HG03432 (cell line): ENCODE data around the gene UQCRHL.

Experiments
- ATAC-seq: cut with Tn5 transposase; IDR thresholded peaks from one replicate; pipeline ENCODE4 v1.9.1; 2021; ENCODE audit warnings: mild to moderate bottlenecking, moderate library complexity; ENCODE audit not compliant: unreplicated experiment

UQCRHL gene

DNA sequence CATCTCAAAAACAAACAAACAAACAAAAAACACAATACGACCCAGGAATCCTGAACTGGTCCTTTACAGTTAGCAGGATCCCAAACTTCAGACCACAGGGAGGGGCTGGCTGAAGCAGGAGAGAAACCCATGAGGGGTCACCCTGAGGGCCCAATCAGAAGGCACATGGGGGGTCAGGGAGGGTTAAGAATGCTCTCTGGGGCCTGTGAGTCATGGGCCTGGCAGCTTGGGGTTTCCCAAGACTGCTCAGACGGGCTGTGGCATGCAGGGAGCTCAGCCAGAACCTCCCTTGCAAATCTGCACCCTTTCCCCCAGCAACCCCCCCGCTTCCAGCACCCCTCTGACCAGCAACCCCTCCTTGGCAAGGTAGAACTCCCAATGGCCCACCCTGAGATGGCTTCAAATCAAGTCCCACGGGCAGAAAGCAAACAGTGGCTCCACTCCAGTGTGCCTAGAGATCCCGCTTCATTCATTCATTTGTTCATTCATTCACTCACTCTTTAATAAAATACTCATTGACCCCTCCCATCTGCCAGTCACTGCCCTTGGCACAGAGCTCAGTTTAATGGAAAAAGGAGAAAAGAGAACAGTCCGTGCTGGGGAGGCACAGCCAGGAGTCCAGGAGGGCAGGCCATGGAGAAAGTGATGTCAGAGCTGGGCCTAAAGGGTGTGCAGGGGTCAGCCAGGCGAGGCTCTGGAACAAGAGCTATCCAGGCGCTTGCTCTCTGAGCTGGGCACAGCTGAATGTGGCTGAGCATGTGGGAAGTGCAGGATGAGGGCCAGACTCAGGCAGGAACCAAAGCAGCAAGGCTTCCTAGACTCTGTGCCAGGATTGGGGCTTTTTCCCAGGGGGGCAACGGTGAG, 8.2 kb downstream of the UQCRHL start:
- ATAC-seq: no peak

DNA sequence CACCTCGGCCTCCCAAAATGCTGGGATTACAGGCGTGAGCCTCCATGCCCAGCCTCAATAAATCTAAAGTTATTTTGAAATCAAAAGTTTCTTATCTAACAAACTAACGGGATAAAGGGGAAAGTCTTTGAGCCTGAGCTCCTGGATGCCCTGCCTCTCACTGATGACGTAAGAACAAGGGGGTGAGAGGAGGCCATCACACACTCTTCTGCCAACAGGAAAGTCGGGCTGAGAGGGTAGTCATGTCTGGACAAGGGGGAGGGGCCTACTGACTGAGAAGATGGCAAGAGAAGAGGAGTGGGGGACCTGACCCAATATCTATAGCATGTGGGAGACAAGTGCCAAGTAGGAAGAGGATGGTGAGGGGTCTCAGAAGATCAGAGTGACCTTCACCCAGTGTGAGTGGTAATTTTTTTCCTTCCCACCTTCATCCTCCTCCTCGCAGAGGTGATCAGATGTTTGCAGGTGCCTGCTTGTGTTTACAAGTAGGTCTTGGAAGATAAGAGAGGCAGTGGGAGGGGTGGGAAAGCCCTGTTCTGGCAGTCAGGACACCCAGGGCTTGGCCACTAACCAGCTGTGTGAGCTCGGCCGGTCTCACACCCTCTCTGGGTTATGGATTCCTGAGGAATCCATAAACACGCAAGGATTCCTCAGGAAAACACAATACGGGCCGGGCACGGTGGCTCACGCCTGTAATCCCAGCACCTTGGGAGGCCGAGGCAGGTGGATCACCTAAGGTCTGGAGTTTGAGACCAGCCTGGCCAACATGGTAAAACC, 9.6 kb downstream of the UQCRHL start:
- ATAC-seq: no peak

DNA sequence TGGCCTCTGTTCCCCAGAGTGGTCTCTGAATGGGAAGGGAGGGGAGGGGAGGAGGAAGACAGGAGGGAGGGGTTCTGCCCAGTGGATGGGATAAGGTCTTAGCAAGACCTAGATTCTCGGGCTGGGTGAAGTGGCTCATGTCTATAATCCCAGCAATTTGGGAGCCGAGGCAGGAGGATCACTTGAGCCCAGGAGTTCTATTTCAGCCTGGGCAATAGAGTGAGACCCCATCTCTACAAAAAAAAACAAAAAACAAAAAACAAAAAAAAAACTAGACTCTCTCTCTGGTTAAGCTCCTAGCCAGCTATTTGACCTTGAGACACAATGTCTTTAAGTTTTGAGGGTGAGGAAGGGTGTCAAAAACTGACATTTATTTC, 11.4 kb downstream of the UQCRHL start:
- ATAC-seq: no peak

DNA sequence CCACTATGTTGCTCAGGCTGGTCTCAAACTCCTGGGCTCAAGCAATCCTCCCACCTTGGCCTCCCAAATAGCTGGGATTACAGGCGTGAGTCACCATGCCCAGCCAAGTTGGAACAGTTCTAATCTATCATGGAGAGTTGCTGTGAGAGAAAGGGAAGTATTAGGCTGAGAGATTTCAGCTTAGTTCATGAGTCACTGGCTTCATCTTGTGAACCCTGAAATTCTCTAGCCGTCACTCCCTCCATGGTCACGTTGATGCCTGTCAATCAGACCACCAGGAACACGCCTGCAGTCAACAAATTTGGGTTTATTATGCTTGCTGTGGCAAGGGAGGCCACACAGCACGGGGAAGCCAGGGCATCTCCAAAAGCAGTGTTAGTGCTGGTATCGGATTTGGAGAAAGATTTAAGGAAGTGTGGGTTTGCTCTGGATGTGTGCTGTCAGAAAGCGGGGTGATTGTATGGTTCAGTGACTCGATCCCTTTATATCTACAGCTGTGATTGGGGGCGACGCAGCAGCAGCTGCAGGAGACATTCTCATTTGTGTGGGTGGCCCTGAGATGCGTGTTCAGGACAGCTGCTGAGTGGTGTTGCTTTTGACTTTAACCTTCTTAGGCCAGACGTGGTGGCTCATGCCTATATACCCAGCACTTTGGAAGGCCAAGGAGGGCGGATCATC, 18.7 kb downstream of the UQCRHL start:
- no peak for ATAC-seq

DNA sequence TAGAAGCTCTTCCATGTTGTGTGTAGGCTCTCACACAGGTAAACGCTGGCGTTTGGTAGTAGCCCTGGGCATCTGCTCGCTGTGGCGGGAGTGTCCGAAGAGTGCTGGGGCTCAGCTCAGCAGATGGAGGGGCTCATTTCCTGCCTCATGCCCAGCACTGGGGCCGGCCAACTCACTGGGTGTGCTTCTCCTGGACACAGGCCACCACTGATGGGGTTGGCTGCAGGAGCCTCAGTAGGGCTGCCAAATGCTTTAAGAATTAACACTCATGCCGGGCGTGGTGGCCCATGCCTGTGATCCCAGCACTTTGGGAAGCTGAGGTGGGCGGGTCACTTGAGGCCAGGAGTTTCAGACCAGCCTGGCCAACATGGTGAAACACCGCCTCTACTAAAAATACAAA, 20.9 kb downstream of the UQCRHL start:
- no peak for ATAC-seq

DNA sequence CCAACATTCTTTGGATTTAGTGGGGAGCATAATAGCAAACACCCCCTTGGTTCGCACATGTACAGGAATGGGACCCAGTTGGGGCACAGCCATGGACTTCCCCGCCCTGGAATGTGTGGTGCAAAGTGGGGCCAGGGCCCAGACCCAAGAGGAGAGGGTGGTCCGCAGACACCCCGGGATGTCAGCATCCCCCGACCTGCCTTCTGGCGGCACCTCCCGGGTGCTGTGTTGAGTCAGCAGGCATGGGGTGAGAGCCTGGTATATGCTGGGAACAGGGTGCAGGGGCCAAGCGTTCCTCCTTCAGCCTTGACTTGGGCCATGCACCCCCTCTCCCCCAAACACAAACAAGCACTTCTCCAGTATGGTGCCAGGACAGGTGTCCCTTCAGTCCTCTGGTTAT, 21.8 kb downstream of the UQCRHL start:
- ATAC-seq: no peak

DNA sequence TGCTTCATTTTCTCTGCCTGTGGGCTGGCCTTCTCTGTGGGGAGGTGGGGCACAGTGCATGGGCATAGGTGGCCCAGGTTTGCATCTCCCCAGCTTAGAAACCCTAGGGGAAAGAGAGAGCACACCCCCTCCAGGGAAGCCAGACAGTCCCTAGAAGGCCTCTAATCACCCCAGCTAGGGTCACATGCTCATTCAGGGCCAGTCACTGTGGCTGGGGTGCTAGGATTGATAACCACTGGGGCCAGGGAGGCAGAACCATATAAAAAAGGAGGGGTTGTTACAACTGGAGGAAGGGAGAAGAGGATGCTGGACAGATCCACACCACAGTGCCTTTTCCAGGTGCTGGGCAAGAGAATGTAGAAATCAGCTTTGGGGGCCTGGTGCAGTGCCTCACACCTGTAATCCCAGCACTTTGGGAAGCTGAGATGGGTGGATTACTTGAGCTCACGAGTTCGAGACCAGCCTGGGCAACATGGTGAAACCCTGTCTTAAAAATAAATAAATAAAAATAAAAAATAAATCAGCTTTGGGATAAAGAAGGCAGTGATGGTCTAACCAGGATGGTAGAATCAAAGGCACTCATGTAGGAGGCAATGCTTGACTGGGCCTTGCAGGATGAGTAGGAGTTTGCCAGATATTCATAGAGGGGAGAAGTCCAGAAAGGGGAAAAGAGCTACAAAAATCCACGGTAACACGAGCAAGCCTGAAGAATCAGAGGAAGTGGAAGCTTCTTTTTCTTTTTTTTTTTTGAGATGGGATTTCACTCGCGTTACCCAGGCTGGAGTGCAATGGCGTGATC, 29.3 kb downstream of the UQCRHL start:
- ATAC-seq: no peak

DNA sequence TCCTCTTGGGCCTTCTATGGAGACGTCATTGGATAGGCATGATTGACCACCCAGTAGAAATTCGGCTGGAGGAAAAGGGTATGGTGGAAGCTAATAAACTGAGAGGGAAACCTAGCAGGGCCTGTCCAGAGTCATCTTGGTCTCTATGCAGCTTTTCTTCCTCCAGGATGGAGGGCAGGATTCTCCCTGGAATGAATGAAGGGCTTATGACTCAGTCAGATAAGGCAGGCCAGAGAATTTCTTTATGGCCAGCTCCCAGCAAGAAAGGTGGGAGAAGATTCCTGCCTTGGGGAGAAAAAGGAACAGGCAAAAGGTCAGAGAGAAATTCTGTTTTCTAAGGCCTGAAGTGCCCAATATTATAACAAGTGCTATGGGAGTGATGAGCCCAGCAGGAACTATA, 31.7 kb downstream of the UQCRHL start:
- no peak for ATAC-seq

DNA sequence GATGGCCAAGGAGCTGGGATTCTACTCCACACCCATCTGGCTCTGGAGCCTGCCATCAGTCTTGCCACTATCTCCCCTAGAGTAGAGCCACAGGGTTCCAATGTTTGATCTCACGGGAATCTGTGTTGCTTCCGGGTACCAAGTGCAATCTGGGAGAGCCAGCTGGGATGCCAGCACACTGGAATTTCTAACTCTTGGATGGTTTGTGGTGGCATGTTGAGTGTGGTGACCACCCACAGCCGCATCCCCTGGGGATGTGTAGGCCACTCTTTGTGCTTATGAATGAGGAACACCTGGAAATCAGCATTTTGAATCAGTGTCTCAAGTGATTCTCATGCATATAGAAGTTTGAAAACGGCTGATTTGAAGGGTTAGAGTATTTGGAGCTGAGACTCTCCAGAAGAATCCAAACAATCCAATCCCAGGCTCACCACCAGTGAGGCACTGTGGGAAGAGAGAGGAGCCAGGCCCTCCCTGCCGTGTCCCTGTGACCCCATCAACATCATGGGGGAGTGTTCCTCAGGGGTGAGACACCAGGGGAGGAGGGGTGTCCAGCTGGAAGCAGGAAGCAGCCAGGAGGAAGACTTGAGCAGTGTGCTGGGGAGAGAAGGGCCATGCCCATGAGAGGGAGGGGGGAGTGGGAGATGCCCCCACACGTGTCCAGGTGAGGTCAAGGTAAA, 35.5 kb downstream of the UQCRHL start:
- no peak for ATAC-seq

DNA sequence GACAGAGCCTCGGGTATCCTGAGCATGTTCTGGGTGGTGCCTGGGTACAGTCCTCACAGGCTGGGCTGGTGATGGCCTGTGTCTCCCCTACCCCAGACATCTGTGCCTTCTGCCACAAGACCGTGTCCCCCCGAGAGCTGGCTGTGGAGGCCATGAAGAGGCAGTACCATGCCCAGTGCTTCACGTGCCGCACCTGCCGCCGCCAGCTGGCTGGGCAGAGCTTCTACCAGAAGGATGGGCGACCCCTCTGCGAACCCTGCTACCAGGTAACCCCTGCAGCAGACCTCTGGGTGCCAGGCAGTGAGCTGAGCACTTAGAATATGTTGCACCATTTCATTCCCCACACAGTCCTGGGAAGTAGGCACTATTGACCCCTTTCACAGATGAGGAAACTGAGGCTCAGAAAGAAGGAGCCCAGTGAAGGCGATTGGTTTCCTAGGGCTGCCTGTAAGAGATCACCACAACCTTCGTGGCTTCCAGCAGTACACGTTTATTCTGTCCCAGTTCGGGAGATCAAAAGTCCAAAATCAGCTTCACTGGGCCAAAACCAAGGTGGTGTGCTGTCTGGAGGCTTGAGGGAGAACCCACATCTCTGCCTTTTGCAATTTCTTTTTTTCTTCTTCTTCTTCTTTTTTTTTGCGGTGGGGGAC, 37.0 kb downstream of the UQCRHL start:
- ATAC-seq: no peak

DNA sequence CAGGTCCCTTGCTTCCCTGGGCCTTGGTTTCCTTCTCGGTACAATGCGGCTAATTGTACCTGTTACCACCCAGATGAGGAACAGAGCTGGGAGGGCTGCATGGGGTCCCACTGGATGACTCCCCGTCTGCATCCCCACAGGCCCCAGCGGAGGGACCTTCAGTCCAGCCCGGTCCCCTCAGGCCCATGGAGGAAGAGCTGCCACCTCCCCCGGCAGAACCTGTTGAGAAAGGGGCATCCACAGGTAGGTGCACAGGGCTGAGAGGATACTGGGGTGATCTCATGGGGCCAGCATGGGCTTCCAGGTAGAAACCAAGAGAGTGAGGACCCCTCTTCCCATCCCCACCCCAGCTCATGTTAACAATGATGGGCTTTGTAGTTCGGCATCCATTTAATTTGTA, 39.1 kb downstream of the UQCRHL start:
- no peak for ATAC-seq

DNA sequence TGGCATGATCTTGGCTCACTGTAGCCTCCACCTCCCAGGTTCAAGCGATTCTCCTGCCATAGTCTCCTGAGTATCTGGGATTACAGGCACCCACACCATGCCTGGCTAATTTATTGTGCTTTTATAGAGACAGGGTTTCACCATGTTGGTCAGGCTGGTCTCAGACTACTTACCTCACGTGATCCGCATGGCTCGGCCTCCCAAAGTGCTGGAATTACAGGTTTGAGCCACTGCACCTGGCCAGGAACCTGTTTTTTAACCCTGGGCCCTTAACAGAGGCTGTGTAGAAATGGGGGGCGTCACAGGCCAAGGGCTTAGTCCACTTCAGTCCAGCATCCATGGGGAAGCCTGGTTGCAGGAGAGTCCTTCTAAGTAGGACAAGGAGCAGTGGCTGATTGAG, 39.5 kb downstream of the UQCRHL start:
- no peak for ATAC-seq

DNA sequence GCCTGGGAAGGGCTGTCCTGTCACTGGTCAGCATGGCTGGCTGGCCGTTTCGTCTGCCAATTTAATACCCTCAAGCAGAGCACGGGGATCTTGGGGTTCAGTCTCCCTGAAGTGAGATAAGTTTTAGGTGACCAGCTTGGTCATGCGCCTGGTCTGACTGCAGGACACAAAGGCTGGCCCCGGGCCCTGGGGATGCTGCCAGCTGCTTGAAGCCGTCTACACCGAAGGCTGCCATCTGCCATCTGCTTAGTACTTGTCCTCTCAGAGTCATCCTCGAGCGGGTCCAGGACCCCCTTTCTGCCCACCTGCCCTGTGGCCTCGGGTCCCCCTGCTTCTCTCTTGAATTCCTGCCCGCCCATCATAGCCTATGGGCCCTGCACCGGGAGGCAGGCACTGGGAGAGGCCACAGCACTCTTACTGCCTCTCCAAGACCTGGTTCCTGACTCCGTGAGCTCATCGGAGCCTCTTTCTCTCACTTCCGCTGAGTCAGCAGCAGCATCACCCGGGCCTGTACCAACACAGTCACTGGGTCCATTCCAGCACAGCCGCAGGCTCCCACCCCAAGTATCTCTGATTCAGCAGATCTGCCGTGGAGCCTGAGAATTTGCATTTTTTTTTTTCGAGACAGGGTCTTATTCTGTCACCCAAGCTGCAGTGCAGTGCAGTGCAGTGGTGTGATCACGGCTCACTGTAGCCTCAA, 41.8 kb downstream of the UQCRHL start:
- no peak for ATAC-seq

DNA sequence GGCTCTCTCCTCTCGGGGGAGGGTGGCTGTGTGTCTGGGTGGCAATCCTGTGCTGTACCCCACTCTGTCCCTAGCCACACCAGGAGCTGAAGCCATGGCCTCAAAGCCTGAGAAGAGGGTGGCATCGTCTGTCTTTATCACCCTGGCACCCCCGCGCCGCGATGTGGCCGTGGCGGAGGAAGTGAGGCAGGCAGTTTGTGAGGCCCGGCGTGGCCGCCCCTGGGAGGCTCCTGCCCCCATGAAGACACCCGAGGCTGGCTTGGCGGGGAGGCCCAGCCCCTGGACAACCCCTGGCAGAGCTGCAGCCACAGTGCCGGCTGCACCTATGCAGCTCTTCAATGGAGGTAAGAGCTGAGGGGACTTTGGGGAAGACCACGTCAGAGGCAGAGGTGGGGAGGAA, 42.6 kb downstream of the UQCRHL start:
- no peak for ATAC-seq

DNA sequence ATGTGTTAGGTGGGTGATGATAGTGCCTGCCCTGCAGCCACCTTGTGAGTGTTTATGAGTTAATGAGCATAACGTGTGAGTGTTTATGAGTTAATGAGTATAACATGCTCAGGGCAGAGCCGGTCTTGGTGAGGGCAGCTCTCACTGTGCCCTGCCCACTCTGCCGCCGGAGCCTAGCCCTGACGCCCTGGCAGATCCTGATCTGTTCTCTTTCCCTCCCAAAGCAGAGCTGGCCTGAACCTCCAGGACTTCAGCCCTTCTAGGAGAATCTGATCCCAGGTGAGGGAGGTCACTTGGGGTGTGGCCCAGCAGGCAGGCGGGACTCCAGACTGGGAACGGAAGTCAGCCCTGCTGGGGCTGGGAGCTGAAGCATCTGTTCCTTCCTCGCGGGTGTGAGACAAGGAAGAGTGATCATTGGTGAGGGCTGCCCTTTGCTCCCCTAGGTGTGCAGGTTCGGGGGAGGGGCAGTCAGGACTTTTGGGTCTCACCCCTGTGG, 43.1 kb downstream of the UQCRHL start:
- ATAC-seq: no peak

DNA sequence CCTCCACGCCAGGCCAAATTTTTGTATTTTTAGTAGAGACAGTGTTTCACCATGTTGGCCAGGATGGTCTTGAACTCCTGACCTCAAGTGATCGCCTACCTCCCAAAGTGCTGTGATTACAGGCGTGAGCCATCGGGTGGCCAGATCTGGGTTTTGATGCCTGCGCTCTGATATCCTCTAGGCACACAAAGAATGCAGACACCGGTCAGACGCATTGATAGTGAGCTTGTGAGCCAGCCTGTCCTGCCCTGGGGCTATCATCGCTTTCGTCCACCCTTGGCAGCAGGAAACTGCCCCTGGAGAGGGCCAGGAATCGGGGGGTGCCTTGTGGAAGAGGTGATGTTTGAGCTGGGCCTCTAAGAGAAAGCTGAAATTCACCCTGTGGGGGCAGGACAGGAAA, 44.9 kb downstream of the UQCRHL start:
- ATAC-seq: no peak

DNA sequence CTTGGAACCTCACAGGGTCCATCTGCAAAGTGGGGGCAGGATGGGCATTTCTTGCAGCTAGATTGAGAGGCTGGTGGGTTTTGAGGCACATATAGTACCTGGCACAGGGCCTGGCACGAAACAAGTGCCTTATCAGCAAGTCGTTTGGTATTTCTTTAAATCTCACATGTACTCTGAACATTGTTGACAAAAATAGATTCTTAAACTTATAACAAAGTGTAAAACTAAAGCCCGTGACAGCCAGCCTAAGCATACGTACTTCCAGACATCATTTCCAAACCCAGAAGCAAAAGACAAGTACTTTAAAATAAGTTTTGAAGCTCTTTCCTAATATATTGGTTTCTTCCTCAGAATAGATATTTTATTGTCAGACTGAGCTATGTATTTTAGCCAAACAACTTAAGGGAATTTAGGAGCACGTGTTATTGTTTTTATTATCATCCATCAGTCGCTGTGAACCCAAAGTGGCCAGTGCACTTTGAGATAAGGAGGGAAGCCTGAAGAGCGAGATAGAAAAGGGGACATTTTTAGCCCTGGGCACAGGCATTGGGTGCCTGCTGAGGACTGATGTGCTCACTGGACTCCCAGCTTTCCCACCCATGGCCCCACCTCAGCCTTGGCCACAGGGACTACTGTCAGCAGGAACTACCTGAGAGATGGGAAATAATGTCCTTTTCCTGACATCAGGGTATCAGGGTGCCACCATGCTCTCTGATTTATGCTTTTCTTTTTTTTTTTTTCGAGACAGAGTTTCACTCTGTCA, 45.9 kb downstream of the UQCRHL start:
- no peak for ATAC-seq

DNA sequence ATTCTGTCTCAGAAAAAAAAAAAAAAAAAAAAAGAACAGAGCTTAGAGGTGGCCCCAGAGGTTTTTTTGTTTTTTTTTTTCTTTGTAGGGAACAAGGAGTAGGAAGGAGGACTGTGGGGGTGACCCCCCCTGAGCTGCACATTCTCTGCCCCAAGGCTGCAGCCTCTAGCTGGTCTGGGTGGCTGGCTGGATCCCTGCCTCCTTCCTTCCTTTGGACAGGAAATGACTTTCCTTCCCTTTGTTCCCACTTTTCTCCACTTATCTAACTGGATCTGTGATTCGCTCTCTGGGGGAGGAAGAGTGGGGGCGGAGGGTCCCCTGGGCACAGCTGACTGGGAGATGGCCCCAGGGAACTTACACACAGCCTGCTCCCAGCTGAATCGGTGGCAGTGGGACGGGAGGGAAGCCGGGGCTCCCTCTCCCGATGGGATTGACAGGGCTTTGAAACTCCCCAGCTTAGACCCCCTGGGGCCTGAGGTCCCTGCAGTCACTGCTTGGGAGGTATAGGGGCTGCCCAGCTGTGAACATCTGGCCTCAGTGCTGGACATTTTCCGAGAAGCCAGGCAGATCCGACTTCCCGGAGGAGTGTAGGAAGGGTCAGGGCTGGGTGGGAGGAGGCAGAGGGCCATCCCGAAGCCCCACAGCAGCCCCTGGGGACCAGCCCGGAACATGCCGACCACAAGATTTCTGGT, 46.8 kb downstream of the UQCRHL start:
- ATAC-seq: no peak
